ENCODE data around the gene ARHGEF28.

ARHGEF28 gene

GRCh38 chr5:73636408-73636807 is 10.4 kb downstream of the ARHGEF28 start:
- H3K4me1 ChIP-seq (ENCODE audit: insufficient read depth, insufficient read length): no peaks in the 10 kb centered on the region
- no peaks in the 10 kb centered on the region for H3K36me3 ChIP-seq (ENCODE audit: insufficient read depth, insufficient read length, low read length)
- H3K4me3 ChIP-seq (ENCODE audit: insufficient read length, low read depth): no peak overlapping the region
- no peaks in the 10 kb centered on the region for H3K27me3 ChIP-seq (ENCODE audit: insufficient read depth, insufficient read length)
- DNase-seq (ENCODE audit: low read depth, low spot score): no peak
- H3K9ac ChIP-seq (ENCODE audit: insufficient read length, low read depth): no peak overlapping the region
- TF ChIP-seq ZNF274 (IDR thresholded peaks at IDR 0.05; ENCODE audit: low read depth, low read length): no peak
- TF ChIP-seq YY1 (IDR thresholded peaks at IDR 0.05; ENCODE audit: insufficient read depth, insufficient read length): no peak
- TF ChIP-seq SUZ12 (IDR thresholded peaks at IDR 0.05; ENCODE audit: extremely low read depth, insufficient read depth, insufficient read length): no peak
- no peaks in the 10 kb centered on the region for H3K9me3 ChIP-seq (ENCODE audit: insufficient read depth, low read length)

- Histone ChIP-seq H3K27me3 (ENCODE audit: insufficient read depth, insufficient read length) (no peaks in the 10 kb centered on the region), H3K4me1 (ENCODE audit: insufficient read depth, insufficient read length) (no peaks in the 10 kb centered on the region), H3K9ac (ENCODE audit: insufficient read length, low read depth) (no peak overlapping the region), H3K4me3 (ENCODE audit: insufficient read length, low read depth) (no peak overlapping the region), H3K9me3 (ENCODE audit: insufficient read depth, low read length) (no peaks in the 10 kb centered on the region), H3K36me3 (ENCODE audit: insufficient read depth, insufficient read length, low read length) (no peaks in the 10 kb centered on the region)
- DNase-seq (ENCODE audit: low read depth, low spot score): no peak
- TF ChIP-seq YY1 (IDR thresholded peaks at IDR 0.05; ENCODE audit: insufficient read depth, insufficient read length) (no peak), SUZ12 (IDR thresholded peaks at IDR 0.05; ENCODE audit: extremely low read depth, insufficient read depth, insufficient read length) (no peak), ZNF274 (IDR thresholded peaks at IDR 0.05; ENCODE audit: low read depth, low read length) (no peak)
Observed at GRCh38 chr5:73637565-73637964, 11.6 kb downstream of the ARHGEF28 start.

- H3K4me3 ChIP-seq (ENCODE audit: insufficient read length, low read depth): no peak overlapping the region
- H3K9ac ChIP-seq (ENCODE audit: insufficient read length, low read depth): no peak overlapping the region
- TF ChIP-seq YY1 (IDR thresholded peaks at IDR 0.05; ENCODE audit: insufficient read depth, insufficient read length) (no peak), SUZ12 (IDR thresholded peaks at IDR 0.05; ENCODE audit: extremely low read depth, insufficient read depth, insufficient read length) (no peak), ZNF274 (IDR thresholded peaks at IDR 0.05; ENCODE audit: low read depth, low read length) (no peak)
- H3K4me1 ChIP-seq (ENCODE audit: insufficient read depth, insufficient read length): no peaks in the 10 kb centered on the region
- no peak for DNase-seq (ENCODE audit: low read depth, low spot score)
- H3K27me3 ChIP-seq (ENCODE audit: insufficient read depth, insufficient read length): no peaks in the 10 kb centered on the region
- H3K9me3 ChIP-seq (ENCODE audit: insufficient read depth, low read length): no peaks in the 10 kb centered on the region
- no peaks in the 10 kb centered on the region for H3K36me3 ChIP-seq (ENCODE audit: insufficient read depth, insufficient read length, low read length)
Observed at GRCh38 chr5:73638344-73639095, 12.5 kb downstream of the ARHGEF28 start.

DNA sequence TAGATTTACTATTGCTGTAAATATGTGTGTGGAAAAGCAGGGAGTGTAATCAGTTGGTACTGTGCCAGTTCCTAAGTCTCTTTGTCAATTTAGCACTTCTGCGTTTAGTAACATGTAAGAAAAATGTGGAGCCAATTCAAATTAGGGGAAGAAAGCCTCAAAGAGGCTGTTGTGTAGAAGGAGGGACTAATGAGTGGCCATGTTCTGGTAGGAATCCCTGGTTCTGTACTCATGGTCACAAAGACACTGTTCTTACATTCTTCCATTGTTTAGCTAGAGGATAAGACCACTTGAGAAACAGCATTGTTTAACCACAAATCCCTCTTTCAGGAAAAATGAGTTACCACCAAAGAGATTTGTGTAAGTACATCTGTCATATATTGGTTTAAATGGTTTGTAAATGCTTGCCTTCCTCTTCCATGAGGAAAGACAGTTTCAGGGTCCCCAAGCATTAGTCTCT is 14.9 kb downstream of the ARHGEF28 start:
- DNase-seq (ENCODE audit: low read depth, low spot score): no peak
- TF ChIP-seq ZNF274 (IDR thresholded peaks at IDR 0.05; ENCODE audit: low read depth, low read length) (no peak), YY1 (IDR thresholded peaks at IDR 0.05; ENCODE audit: insufficient read depth, insufficient read length) (no peak), SUZ12 (IDR thresholded peaks at IDR 0.05; ENCODE audit: extremely low read depth, insufficient read depth, insufficient read length) (no peak)
- Histone ChIP-seq H3K4me3 (ENCODE audit: insufficient read length, low read depth) (no peak overlapping the region), H3K9ac (ENCODE audit: insufficient read length, low read depth) (no peak overlapping the region), H3K9me3 (ENCODE audit: insufficient read depth, low read length) (no peaks in the 10 kb centered on the region), H3K27me3 (ENCODE audit: insufficient read depth, insufficient read length) (no peaks in the 10 kb centered on the region), H3K4me1 (ENCODE audit: insufficient read depth, insufficient read length) (no peaks in the 10 kb centered on the region), H3K36me3 (ENCODE audit: insufficient read depth, insufficient read length, low read length) (no peaks in the 10 kb centered on the region)

DNA sequence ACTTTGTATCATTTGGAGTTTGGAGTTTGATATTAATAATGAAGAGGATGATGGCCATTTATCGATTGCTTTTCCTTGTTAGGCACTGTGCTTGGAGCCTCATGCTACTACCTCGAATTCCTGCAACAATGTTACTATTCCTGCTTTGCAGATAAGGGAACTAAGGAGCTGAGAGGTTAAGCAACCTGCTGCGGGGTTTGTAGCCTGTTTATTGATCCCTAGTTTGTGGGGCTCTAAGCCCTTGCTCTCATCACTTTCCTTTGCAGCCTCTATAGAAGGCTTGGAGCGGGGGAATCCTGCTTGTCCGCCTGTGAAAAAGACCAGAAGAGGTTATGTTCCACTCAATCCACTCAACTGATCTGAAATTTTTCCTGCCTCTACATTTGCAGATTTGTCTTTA is 15.8 kb downstream of the ARHGEF28 start:
- Histone ChIP-seq H3K9ac (ENCODE audit: insufficient read length, low read depth) (no peak overlapping the region), H3K4me1 (ENCODE audit: insufficient read depth, insufficient read length) (no peaks in the 10 kb centered on the region), H3K9me3 (ENCODE audit: insufficient read depth, low read length) (no peaks in the 10 kb centered on the region), H3K27me3 (ENCODE audit: insufficient read depth, insufficient read length) (no peaks in the 10 kb centered on the region), H3K4me3 (ENCODE audit: insufficient read length, low read depth) (no peak overlapping the region), H3K36me3 (ENCODE audit: insufficient read depth, insufficient read length, low read length) (no peaks in the 10 kb centered on the region)
- no peak for TF ChIP-seq SUZ12 (IDR thresholded peaks at IDR 0.05; ENCODE audit: extremely low read depth, insufficient read depth, insufficient read length)
- no peak for TF ChIP-seq ZNF274 (IDR thresholded peaks at IDR 0.05; ENCODE audit: low read depth, low read length)
- no peak for TF ChIP-seq YY1 (IDR thresholded peaks at IDR 0.05; ENCODE audit: insufficient read depth, insufficient read length)
- DNase-seq (ENCODE audit: low read depth, low spot score): no peak

DNA sequence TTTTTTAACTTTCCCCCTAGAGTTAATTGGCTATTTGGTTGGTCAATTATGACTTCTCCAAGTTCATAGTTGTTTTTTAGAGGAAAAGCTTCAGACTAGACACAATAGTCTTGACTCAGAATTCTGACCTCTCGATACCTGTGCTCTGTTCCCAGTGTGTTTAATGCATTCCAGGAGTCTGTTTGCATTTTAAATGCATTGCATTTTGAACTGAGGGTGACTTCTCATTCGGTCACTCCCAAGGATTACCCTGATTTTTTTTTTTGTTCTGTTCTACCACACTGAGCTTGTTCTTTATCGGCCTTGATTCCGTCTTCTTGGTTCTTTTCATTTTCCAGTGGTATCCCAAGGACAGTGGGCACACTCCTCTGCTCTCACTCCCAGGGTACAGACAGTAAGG is 16.3 kb downstream of the ARHGEF28 start:
- Histone ChIP-seq H3K27me3 (ENCODE audit: insufficient read depth, insufficient read length) (no peaks in the 10 kb centered on the region), H3K9me3 (ENCODE audit: insufficient read depth, low read length) (no peaks in the 10 kb centered on the region), H3K4me1 (ENCODE audit: insufficient read depth, insufficient read length) (no peaks in the 10 kb centered on the region), H3K36me3 (ENCODE audit: insufficient read depth, insufficient read length, low read length) (no peaks in the 10 kb centered on the region), H3K4me3 (ENCODE audit: insufficient read length, low read depth) (no peak overlapping the region), H3K9ac (ENCODE audit: insufficient read length, low read depth) (no peak overlapping the region)
- TF ChIP-seq YY1 (IDR thresholded peaks at IDR 0.05; ENCODE audit: insufficient read depth, insufficient read length) (no peak), ZNF274 (IDR thresholded peaks at IDR 0.05; ENCODE audit: low read depth, low read length) (no peak), SUZ12 (IDR thresholded peaks at IDR 0.05; ENCODE audit: extremely low read depth, insufficient read depth, insufficient read length) (no peak)
- DNase-seq (ENCODE audit: low read depth, low spot score): no peak

DNA sequence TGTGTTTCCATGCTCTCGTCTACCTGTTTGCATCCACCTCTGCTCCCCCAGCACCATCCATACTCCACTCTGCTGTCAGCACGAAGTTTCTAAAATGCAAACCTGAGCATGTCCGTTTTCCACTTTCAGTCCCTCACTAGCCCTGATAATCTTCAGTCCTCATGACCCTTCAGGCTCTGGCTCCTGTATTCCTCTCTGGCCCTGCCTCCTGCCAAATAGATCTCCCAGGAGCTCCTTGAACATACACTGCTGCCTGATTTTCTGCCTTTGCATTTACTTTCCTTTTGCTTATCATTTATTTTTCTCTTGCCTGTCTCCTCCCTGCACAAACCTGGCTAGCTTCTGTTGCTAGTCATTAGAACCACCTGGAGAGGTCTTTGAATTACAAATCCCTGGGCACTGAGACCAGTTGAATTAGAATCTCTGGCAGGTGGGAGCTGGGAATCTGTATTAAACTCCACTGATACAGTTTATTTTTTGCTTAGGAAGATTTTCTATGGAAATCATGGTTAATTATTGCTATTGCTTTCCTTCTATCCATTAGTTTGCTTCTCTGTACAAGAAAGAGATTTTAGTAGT is 18.5 kb downstream of the ARHGEF28 start:
- H3K4me3 ChIP-seq (ENCODE audit: insufficient read length, low read depth): no peak overlapping the region
- TF ChIP-seq YY1 (IDR thresholded peaks at IDR 0.05; ENCODE audit: insufficient read depth, insufficient read length) (no peak), SUZ12 (IDR thresholded peaks at IDR 0.05; ENCODE audit: extremely low read depth, insufficient read depth, insufficient read length) (no peak), ZNF274 (IDR thresholded peaks at IDR 0.05; ENCODE audit: low read depth, low read length) (no peak)
- no peaks in the 10 kb centered on the region for H3K36me3 ChIP-seq (ENCODE audit: insufficient read depth, insufficient read length, low read length)
- no peaks in the 10 kb centered on the region for H3K4me1 ChIP-seq (ENCODE audit: insufficient read depth, insufficient read length)
- DNase-seq (ENCODE audit: low read depth, low spot score): no peak
- no peaks in the 10 kb centered on the region for H3K9me3 ChIP-seq (ENCODE audit: insufficient read depth, low read length)
- H3K27me3 ChIP-seq (ENCODE audit: insufficient read depth, insufficient read length): no peaks in the 10 kb centered on the region
- no peak overlapping the region for H3K9ac ChIP-seq (ENCODE audit: insufficient read length, low read depth)
